Suprapubic skin (tissue), 3 donors: ENCODE data around the gene KRTAP24-1.

Experiments used
- POLR2AphosphoS5 ChIP-seq, 3 donors: sonication (generic); formaldehyde crosslinking; IDR thresholded peaks; one replicate each; pipeline ENCODE4 v1.6.1; 2017; ENCODE audit warnings: antibody characterized with exemption in 3 of 3
- TF ChIP-seq, protein P1 (sequence below), 2 donors: fragments of 200-600 bp in 1 of 2; fragments of 450-650 bp in 1 of 2; sonication (generic) in 1 of 2; IDR thresholded peaks; one replicate each; pipeline ENCODE4 v1.5.1; 2016 to 2019; ENCODE audit warnings: antibody characterized with exemption in 2 of 2, mild to moderate bottlenecking in 1 of 2, moderate library complexity in 1 of 2

DNA sequence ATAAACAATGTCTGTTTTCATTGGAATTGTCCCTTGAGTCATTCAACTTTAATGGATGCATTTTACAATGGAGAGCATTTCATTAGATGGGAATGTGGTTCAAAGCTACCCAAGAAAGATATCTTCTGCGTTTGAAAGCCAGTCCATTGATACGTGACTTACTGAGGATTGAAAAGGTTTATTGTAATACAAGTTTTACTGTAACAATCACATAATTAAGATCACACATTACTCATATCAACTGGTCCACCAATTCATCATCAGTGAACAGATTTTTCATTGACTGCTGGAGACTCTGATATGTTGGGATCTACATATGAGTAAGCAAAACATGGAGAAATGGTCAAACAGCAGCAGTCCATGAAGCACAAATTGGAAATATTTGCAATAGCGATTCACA is 32.8 kb downstream of the KRTAP24-1 start:
- TF ChIP-seq, protein P1, sequence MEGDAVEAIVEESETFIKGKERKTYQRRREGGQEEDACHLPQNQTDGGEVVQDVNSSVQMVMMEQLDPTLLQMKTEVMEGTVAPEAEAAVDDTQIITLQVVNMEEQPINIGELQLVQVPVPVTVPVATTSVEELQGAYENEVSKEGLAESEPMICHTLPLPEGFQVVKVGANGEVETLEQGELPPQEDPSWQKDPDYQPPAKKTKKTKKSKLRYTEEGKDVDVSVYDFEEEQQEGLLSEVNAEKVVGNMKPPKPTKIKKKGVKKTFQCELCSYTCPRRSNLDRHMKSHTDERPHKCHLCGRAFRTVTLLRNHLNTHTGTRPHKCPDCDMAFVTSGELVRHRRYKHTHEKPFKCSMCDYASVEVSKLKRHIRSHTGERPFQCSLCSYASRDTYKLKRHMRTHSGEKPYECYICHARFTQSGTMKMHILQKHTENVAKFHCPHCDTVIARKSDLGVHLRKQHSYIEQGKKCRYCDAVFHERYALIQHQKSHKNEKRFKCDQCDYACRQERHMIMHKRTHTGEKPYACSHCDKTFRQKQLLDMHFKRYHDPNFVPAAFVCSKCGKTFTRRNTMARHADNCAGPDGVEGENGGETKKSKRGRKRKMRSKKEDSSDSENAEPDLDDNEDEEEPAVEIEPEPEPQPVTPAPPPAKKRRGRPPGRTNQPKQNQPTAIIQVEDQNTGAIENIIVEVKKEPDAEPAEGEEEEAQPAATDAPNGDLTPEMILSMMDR (IDR thresholded peaks at IDR 0.05) = no peak
- TF ChIP-seq POLR2AphosphoS5 (IDR thresholded peaks at IDR 0.05) = no peak
